HG03571 (cell line): Measurements from ENCODE around the gene GJA10.

Experiments
- ATAC-seq: cut with Tn5 transposase; IDR thresholded peaks from one replicate; pipeline ENCODE4 v1.9.1; 2021; ENCODE audit not compliant: unreplicated experiment

The GJA10 gene

DNA sequence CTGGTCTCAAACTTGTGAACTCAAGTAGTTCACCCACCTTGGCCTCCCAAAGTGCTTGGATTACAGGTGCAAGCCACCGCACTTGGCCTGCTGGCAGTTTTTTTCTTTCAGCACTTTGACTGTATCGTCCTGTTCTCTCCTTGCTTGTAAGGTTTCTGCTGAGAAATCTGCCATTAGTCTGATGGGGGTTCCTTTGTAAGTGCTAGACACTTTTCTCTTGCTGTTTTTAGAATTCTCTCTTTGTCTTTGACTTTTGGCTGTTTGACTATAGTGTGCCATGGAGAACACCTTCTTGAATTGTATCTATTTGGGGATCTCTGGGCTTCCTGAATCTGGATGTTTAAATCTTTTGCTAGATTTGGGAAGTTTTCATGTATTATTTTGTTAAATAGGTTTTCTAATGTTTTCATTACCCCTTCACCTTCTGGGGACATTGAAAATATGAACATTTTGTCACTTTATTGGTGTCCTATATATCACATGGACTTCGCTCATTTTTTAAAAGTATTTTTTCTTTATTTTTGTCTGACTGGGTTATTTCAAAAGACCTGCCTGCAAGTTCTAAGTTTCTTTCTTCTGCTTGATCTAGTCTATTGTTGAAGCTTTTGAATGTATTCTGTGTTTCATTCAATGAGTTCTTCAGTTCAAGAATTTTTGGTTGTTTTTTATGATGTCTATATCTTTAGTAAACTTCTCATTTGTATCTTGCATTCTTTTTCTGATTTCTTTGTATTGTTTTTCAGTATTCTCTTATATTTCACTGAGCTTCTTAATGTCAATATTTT, 22.1 kb downstream of the GJA10 start:
- no peak for ATAC-seq

DNA sequence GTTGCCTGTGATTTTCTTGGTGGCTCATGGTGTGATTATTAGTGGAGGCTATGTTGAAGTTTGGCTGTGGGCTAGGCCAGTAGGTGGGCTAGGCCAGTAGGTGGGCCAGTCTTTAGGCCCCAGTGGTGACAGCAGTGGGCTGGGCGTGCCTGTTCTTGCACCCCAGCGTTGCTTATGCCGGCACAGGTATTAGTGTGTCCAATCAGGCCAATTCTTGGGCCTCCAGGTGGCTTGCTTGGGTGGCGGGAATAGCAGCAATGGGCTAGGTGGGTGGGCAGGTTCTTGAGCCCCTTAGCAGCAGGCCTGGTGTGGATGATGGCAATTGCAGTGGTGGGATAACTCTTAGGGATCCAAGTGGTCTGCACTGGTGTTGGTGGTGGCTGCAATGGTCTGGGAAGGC, 22.9 kb downstream of the GJA10 start:
- ATAC-seq, result no peak

DNA sequence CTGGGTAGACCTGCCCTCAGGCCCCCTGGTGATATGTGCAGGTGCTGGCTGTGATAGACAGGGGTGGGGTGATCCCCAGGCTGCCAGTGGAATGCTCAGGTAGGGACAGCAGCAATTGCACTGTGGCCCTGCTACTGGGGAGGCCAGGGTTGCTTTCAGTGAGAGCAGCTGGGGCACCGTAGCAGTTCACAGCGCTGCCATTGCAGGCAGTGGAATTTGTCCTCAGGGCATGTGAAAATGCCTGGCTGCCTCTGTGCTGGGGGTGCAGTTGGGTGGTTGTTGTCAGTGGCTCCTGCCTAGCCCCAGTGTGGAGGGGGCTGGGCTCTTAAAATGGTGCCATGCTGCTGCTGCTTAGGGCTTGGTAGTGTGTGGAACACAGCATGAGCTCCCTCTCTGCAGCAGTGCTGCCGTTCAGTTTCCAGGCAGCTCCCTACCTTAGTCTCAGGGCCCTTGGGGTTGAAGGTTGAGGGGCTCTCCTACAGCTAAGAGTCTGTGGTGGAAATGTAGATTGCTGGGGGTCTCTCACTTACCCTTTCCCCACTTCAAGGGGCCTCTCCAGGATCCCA, 23.6 kb downstream of the GJA10 start:
- no peak for ATAC-seq

DNA sequence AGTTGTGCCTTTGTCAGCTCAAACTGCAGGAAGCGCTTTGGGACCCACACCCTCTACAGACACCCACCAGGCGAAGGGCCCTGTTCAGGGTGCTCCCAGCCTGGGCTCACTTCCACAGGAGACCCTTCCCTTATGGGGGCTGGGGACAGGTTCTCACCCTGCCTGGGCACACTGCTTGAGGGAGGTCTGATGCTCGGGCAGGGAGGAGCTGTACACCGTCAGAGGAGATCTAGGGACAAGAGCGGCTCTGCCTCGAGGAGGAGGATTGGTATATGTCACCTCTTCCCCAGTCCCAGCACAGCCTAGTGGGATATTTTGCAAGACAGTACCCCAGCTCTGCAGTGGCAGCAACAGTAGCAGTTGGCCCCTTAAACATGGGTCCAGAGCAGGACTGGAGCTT, 26.9 kb downstream of the GJA10 start:
- ATAC-seq, result no peak

DNA sequence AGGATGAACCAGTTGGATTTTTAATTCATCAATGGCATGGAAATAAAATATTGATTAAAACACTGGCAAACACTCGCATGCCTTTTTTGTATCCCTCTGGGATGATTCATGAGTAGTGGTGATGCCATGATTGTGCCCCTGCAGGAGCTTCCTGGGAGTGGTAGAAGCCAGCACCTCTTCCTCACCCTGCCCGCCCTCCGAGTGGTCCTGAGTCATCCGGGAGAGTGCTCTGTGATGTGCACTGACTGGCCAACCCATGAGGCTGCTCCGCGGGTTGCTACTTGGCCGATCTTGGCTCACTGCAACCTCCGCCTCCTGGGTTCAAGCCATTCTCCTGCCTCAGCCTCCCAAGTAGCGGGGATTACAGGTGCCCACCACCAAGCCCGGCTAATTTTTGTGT, 27.4 kb downstream of the GJA10 start:
- ATAC-seq, result no peak

DNA sequence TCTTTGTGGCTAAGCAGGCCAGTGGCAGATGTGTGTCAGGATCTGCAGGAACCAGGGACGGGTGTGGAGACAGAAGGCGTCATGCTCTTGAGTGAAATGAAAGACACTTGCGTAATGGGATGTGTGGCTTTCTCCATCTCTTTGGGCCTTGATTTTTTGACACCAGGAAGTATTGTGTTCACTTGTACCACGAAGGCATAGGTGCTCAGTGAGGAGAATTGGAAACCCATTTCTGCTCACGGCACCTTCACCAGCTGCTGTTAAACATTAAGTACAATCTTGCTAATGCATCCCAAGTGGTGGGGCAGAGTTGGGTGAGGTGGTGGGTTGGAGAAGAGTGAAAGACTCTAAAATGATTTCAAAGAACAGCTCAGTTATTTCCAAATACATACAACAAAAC, 30.0 kb downstream of the GJA10 start:
- ATAC-seq, result no peak

DNA sequence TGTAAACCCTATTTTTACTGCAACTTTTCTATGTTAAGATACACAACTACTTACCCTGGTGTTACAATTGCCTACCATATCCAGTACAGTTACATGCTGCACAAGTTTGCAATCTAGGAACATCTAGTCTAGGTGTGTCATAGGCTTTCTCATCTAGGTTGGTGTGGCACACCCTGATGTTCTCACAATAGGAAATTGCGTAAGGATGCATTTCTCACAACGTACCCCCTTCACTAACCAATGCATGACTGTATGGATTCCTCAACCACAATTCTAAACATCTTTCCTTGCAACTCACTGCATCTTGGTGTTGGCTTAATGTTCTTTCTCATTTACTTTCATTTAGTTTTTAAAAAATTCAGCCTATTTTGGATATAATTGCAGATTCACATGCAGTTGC, 31.6 kb downstream of the GJA10 start:
- ATAC-seq, result no peak

DNA sequence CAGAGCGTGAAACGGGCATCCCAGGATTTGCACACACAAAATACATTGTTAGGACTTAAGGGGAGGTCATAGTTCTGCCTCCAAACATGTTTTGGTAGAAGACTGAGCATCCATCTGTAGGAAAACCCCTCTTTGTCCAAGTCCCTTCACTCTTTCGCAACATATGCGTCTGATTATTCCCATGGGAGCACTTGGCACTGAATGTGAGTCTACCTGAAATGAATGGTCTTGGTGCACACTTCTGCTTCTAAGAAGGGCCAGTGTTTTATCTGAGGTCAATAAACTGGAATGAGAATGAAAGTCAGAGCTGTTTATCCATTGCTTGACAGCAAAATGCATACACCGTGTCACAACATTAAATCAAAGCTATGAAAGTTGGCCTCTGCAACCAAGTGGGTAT, 33.0 kb downstream of the GJA10 start:
- ATAC-seq, result no peak

DNA sequence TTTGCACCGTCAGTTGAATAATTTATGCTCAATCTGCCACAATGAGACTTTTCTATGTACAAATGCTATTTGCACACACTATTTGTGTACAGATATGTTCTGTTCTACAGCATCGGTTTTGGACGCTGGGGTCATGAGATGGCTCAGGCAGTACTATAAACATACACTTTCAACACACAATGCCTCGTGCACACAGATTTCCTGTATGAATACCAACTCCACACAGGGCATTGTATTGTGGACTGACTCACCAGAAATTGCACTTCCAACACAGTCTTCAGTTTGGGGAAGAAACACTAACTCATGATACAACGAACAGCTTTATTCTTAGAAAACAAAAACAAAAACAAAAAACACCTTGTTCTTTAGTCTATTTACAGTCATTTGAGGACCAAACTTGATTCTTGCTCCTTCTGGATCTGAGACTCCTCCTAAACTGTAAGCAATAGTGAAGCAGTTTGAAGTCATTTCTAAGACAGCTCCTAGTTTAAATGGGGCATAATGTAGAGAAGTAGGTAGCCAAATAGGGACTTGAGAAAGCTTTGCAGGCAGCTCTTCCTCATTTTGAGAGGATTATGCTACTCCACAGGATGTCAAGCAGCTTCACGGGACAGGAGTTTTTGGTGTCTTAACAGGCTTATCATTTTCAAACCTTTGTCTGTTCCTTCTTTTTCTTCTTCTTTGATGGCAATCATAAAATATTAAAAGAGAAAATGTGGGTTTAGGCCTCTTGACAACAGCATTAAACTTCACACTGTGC, 33.7 kb downstream of the GJA10 start:
- ATAC-seq, result no peak

DNA sequence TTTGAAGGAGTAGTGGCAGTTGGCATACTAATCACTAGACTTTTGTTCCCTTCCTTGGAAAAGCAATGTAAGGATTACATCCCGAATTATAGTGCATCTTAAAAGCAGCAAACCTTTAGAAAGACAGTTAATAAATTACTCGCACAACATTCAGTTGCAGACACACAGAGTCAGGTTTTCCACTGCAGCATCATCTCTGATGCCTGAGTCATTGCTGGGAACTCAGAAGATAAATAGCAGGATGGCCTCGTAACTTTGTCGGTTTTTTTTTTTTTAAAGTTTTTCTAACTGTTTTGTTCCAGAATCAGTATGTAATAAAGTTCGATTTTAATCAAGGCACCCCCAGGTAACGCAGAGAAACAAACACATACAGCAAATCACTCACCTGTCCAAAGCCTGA, 34.3 kb downstream of the GJA10 start:
- ATAC-seq, result no peak

DNA sequence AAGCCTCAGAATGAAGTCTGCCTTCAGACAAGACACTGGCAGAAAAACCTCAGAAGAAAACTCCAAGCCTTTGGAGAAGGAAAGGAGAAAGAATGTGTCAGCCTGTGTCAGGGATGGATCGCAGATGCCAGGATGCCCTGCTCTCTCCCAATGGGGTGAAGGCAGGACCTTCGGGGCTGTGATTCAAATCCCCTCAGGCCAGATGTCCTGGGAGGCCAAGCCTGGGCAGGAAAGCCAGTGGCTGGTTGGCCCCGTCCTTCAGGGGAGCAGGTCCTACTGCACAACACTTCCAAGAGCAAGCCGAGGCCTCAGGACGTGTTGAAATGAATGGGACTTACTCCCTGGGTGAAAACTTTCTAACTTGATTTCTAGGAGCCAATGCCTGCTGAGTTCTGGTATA, 36.5 kb downstream of the GJA10 start:
- ATAC-seq, result no peak

DNA sequence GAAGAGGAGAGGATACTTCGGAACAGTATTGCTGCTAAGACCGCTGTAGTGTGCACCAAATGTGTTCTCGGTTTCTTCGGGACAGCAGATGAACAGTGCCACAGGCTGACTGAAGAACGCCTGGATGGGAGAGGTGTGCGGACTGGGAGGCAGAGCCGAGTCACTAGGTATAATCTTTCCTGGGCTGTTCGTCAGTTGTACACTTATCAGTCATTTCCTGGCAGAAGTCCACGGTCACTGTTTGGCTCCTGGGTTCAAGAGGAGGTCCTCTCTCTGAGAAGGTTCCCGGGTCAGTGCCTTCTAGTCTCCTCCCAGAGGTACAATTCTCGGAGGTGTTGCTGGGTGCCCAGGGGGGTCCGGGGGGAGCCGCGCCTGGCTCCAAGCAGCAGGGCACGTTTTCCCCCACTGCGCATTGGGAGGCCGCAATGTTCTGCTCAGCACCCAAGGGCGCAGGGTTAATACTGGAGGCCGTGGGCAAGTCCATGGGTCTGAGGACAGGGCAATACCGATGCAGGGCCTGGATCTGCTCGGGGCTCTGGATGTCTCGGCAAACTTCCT, 38.1 kb downstream of the GJA10 start:
- ATAC-seq, result no peak

DNA sequence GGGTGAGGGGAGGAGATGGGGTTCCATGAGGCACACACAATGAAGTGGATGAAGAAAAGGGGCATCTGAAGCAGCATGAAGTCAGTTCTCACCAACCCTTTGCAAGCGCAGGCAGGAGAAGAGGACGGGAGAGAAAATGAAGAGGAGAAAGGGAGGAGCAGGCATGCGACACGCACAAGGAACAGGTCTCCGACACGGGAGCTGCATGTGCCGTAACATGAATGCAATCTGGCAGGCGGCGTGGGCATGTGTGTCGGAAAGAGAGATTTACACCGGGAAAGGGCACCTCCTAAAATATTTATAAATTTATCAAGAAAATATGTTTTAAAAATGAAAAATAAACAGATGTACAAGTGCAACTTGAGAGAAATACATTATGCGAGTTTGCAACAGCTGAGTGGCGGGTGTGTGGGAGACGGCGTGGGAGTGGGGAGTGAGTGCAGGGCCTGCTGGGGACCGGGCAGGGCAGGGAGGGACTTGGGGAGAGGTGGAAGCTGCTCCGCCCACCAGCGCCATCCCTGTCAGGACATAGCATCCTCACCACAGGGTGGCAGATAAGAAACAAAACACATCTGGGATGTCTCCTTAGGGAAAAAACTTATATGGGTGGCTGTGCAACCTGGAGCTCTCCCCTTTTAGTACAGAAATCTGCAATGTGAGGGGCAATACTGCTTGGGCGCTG, 40.6 kb downstream of the GJA10 start:
- ATAC-seq, result no peak

DNA sequence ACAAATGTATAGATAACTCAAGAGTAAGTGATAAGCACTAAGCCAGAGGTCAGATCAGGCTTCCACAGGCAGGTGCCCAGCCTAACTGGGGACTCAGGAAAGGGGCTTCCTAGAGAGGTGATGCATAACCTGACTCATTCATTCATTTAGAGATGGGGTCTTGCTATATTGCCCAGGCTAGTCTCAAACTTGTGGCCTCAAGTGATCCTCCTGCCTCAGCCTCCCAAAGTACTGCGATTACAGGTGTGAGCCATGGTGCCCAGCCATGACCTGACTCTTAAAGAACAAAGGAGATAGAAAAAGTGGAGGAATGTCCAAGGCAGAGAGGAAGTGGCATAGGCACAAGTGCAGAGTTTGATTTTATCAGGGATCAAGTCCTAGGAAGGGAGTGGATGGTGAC, 41.9 kb downstream of the GJA10 start:
- ATAC-seq, result no peak

DNA sequence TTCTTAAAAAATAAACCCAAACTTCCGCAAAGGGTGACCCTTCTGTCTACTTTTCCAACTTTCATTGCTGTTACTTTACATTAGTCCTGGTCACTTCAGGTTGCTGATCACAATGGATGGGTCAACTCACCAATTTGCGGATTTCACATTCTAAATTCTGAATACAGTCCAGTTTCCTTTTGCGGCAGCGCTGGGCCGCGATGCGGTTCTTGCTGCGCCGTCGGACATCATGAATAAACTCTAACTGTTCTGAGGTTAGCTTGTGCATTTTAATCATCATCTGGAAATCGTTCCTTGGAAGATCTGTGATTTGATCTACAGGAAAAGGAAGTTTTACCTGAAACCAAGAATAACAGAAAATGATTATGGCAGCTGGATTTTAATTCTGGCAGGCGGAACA, 43.7 kb downstream of the GJA10 start:
- ATAC-seq, result no peak

DNA sequence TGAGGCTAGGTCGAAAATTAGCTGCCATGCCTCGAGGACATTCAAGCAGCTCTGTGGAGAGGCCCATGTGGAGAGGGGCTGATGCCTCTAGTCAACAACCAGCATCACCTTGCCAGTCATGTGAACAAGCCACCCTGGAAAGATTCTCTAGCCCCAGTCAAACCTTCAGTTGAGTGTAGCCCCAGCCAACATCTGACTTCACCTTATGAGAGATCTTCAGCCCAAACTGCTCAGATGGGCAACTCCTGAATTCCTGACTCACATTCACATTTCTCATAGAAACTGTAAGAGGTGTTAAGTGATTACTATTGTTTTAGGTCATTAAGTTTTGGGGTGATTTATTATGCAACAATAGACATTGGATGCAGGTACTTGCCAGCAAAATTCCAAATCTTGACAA, 44.9 kb downstream of the GJA10 start:
- ATAC-seq, result no peak

DNA sequence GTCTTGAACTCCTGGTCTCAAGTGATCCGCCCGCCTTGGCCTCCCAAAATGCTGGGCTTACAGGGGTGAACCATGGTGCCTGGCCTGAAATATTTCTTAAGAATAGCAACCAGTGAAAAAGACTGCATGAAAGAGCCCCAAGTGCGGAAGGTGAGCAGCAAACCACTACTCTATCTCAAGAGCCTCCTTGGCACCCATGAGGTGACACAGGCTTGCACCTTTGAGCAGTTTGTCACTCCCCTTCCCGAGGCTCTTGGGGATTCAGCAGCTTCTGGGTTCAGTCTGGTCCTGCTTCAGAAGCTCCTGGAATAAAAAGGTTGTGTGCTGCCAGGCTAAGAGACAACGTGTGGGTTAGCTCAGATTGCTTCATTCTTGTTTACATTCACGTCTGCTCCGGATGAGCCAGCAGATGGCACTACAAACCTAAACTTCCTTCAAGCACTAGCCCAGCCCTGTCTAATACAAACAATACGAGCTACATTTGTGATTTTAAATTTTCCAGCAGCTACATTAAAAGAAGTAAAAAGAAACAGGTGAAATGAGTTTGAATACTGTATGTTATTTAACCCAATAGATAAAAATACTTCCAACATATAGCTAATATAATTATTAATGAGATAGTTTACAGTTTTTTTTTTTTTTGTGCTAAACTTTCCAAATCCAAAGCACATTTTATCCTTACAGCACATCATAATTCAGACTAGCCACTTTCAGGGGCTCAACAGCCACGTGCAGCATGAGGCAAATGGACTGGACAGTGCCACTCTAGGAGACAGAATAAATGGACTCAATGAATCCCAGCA, 46.2 kb downstream of the GJA10 start:
- ATAC-seq, result no peak

DNA sequence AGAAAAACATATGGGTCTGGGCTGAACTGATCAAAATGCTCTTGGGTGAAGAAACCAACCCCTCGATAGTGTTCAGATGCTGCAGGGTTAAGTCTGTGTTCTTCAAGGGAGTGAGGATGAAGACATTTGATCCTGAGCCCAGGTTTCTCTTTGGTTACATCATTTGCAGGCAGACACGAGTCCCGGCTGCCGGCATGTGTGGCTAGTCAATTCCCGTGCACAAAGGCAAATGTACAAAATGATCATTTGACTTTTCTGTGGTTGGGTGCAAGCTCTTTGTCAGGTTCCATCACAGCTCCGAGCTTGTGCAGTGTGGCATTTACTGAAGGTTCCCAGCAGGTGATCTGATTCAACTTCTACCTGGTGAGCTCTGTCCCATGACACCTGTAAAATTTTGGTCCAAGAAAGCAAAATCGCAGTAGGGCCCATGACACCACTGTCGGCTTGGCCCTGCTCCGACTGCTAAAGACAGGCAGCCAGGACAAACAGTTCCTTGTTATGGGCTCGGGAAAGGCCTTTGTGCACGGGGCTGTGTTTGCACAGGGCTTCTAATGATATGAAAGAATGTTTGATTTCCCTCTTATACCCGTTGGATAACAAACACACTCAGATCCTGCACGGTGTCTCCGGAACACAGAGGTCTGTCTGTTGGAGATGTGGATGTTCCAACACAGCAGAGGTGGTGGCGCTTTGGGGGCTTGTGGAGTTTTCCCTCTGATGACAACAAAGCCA, 46.9 kb downstream of the GJA10 start:
- no peak for ATAC-seq

DNA sequence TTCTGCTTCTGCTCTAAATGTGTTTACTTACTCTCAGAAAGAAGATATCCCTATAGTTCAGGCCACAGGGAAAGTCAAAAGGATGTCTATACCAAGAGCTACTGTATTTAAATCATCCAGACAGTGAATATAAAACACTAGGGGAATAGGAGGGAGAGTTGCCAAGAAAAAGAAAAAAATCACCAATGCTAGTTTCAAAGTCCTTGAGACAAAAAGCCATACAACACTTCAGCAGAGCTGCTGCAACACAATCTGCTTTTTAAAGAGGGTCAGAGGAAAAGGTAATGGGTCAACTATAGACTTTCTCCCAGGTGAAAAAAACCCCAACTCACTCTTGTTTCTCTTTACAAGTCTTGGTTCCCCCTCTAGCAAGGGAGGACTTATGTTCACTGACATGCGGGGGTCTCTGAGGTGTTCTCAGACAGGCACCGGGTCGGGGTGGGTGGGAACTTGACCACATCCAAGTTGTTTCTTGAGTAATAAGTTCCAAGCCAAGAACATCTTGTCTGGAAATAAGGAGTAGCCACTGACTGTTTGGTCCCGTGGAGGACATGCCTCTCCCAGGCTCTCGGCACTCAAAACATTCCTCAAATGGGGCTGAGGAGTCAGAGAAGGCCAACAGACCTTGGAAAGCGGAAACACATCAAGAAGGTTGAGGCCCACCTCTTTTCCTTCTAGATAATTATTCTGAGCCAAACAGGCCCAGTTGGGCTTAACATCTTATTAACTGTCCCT, 47.7 kb downstream of the GJA10 start:
- peak; percentile 59 for ATAC-seq
